Sigmoid colon (tissue), 4 donors: ENCODE results near the gene DDX55.
"Not testable (repeated sequence)": the region's sequence is repeated elsewhere in the genome, so short reads cannot be mapped to it uniquely, and the experiment has no call there.

Experiments
- POLR2A ChIP-seq, 2 donors: fragments of 450-650 bp; IDR thresholded peaks; one replicate each; pipeline ENCODE4 v1.6.1; 2016; ENCODE audit warnings: antibody characterized with exemption in 2 of 2, mild to moderate bottlenecking in 2 of 2, moderate library complexity in 2 of 2
- POLR2AphosphoS5 ChIP-seq, 4 donors: sonication (generic); formaldehyde crosslinking; IDR thresholded peaks; one replicate each; pipeline ENCODE4 v1.6.1; 2017; ENCODE audit warnings: antibody characterized with exemption in 4 of 4
- TF ChIP-seq, protein P1 (sequence below), 4 experiments: fragments of 450-650 bp in 3 of 4; fragments of 200-600 bp in 1 of 4; IDR thresholded peaks; one replicate each; pipeline ENCODE4 v1.5.1; 2016 to 2019; ENCODE audit warnings: antibody characterized with exemption in 4 of 4, mild to moderate bottlenecking in 3 of 4, moderate library complexity in 2 of 4

DNA sequence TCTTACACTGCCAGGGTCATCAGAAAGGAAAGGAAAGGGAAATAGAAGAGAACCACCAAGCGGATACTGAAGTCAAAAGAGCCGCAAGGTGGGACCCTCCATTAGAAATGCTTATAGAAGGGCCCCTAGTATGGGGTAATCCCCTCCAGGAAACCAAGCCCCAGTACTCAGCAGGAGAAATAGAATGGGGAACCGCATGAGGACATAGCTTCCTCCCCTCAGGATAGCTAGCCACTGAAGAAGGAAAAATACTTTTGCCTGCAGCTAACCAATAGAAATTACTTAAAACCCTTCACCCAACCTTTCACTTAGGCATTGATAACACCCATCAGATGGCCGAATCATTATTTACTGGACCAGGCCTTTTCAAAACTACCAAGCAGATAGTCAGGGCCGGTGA is 47.1 kb upstream of the DDX55 start:
- TF ChIP-seq, protein P1, sequence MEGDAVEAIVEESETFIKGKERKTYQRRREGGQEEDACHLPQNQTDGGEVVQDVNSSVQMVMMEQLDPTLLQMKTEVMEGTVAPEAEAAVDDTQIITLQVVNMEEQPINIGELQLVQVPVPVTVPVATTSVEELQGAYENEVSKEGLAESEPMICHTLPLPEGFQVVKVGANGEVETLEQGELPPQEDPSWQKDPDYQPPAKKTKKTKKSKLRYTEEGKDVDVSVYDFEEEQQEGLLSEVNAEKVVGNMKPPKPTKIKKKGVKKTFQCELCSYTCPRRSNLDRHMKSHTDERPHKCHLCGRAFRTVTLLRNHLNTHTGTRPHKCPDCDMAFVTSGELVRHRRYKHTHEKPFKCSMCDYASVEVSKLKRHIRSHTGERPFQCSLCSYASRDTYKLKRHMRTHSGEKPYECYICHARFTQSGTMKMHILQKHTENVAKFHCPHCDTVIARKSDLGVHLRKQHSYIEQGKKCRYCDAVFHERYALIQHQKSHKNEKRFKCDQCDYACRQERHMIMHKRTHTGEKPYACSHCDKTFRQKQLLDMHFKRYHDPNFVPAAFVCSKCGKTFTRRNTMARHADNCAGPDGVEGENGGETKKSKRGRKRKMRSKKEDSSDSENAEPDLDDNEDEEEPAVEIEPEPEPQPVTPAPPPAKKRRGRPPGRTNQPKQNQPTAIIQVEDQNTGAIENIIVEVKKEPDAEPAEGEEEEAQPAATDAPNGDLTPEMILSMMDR (IDR thresholded peaks at IDR 0.05), result not testable (repeated sequence)
- TF ChIP-seq POLR2A, POLR2AphosphoS5 (IDR thresholded peaks at IDR 0.05): not testable (repeated sequence)
